Stimulated activated CD4-positive, alpha-beta T cell treated with anti-CD3 and anti-CD28 coated beads, Interleukin-4, amount 100 ng/mL, for 1 hour (primary cell): Measurements from ENCODE around the gene RRP12.
"Not testable (repeated sequence)": the region's sequence is repeated elsewhere in the genome, so short reads cannot be mapped to it uniquely, and the experiment has no call there.

Experiments
- DNase-seq: peaks from one replicate; pipeline ENCODE4 v3.0.0-alpha.2; 2020

RRP12 gene, protein sequence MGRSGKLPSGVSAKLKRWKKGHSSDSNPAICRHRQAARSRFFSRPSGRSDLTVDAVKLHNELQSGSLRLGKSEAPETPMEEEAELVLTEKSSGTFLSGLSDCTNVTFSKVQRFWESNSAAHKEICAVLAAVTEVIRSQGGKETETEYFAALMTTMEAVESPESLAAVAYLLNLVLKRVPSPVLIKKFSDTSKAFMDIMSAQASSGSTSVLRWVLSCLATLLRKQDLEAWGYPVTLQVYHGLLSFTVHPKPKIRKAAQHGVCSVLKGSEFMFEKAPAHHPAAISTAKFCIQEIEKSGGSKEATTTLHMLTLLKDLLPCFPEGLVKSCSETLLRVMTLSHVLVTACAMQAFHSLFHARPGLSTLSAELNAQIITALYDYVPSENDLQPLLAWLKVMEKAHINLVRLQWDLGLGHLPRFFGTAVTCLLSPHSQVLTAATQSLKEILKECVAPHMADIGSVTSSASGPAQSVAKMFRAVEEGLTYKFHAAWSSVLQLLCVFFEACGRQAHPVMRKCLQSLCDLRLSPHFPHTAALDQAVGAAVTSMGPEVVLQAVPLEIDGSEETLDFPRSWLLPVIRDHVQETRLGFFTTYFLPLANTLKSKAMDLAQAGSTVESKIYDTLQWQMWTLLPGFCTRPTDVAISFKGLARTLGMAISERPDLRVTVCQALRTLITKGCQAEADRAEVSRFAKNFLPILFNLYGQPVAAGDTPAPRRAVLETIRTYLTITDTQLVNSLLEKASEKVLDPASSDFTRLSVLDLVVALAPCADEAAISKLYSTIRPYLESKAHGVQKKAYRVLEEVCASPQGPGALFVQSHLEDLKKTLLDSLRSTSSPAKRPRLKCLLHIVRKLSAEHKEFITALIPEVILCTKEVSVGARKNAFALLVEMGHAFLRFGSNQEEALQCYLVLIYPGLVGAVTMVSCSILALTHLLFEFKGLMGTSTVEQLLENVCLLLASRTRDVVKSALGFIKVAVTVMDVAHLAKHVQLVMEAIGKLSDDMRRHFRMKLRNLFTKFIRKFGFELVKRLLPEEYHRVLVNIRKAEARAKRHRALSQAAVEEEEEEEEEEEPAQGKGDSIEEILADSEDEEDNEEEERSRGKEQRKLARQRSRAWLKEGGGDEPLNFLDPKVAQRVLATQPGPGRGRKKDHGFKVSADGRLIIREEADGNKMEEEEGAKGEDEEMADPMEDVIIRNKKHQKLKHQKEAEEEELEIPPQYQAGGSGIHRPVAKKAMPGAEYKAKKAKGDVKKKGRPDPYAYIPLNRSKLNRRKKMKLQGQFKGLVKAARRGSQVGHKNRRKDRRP (N-terminal part only)

DNA sequence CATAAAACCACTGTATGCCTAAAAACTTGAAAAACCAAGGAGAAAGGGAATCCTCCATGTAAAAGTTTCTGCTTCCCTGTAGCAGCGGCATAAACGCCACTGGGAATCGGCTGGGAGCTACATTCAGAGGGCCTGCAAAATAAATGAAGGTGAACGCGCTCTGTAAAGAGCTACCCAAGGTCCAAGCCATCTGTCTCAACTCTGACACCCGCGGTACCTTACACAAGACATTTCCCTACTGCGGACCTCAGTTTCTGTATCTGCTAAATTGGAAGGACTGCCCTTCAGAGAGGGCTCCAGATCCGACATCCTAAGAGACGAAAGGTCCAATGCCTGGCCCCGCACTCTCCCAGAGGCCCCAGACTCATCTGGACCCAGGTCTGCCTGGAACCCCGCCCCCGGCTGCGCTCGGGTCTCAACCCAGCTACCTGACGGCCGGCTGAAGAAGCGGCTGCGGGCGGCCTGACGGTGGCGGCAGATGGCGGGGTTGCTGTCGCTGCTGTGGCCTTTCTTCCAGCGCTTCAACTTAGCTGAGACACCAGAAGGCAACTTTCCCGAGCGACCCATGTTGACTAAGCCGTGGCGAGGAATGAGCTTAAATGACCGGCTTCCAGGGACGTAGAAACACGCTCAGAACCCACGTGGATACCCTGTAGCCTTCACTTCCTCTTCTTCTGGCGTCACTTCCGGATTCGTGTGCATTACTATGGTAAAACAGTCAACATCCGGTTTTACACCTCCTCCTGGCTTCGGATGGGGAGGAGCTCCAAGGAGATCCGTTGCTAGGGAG, at the start of gene RRP12:
RRP12 (minus strand) TSS at position 676 of the 790 bp plus-strand sequence; CDS start at position 567, 109 bp downstream.
- DNase-seq, result peak; percentile 61

DNA sequence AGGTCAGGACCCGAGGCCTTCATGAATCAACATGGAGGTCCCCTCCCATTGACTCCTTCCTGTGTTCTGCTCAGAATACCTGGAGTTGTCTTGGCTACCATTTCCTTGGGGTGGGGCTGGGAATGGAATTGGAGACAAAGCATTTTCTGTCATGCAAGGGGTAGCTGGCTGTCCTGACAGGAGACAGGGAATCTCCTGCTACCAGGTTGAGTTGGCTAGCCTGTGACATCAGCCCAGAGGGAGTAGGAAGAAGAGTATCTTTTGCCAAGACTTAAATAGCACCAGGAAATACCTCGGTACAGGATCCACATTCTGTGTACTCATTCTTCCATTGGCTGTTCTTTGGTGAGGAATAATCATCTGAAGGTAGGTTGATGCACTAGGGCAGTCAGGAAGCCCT, 49.7 kb upstream of the RRP12 start:
- DNase-seq, result no peak

DNA sequence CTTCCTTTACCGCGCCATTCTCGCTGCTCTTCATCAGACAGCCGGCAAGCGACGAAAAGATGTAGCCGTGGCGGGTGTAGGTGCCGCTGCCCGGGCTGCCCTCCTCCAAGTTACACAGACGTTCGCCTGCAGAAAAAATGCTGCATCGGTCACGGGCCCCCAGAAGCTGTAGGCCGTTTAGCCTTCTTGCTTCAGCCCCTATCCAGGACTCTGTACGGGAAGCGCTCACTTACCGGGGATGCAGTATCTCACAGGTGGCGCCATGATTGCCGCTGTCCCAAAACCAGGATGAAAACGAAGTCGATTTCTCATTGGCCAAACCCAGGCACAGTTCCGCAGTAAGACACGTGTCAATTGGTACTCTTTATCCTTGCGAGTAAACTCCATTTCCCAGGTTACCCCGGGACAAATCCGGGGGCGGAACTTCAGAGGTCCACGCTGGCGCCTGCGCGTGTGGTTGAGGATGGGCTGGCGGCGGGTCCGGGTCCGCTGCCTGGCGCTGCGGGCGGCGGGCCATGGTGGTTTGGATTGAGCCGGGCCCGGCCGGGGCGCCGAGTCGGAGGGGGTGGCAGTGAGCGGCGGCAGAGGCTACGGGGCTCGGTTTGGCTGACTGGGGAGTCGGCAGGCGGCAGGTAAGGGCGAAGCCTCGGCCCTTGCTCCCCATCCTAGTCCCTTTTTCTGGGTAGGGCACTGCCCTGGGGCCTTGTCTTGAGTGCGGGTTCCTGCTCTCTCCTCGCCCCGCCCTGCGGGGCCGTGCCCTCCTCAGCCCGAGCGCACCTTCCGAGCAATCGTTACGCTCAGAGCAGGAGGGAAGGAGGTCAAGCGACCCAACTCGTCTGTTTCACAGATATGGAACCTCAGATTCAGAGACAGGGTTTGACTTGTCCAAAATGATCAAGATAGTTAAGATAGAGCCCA, 44.8 kb upstream of the RRP12 start, which contains the start of the genes EXOSC1 and ZDHHC16:
EXOSC1 (minus strand) TSS at position 285 of the 918 bp plus-strand sequence; CDS start at position 264, 21 bp downstream.
ZDHHC16 (plus strand) TSS at position 454 of the 918 bp plus-strand sequence. CDS start 5,501 bp downstream, outside the sequence.
- peak; percentile 90 for DNase-seq

DNA sequence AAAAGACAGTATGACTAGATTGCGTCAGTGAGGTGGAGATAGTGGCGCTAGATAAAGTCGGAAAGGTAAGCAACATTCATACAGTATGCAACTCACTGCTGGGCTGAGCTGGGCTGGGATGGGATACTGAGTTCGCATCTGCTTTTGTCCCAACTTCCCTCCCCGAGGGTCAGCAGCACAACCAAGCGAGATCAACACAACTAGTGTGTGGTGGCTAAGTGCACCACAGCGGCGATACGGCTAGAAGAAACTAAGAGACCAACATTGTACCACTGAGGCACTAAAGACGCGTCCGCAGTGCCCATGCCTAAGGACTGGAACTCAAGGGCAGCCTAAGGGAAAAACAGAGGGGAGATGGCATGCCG, 44.2 kb upstream of the RRP12 start:
- DNase-seq, result no peak

DNA sequence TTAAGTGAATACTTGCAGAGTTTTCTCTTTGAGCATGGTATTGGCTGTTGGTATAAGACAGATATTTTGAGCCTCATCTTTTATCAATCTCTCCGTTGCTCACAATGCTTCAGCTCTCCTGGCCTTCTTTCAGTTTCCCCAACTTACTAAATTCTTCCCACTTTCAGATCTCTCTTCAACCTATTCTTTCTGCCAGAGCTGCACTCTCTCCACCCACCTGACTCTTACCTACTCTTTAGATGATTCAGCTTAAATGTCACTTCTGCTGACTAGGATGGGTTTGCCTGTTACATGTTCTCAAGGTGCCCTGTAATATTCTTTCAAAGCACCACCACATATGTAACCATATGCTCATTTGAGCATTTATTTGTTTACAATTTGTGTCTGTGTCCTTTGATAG, 43.1 kb upstream of the RRP12 start:
- no peak for DNase-seq

DNA sequence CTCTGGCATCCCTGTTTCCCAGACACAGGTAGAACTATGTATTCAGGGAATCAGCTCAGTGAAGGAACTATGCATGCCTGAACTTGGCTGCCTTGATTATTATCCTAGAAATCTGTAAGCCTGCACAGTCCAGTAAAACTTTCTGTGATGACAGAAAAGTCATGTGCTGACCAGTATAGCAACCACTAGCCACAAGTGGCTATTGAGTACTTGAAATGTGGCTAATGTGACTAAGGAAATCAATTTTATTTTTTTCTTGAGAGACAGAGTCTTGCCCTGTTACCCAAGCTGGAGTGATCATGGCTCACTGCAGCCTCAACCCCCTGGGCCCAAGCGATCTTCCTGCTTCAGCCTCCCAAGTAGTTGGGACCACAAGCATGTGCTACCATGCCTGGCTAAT, 41.1 kb upstream of the RRP12 start:
- no peak for DNase-seq

DNA sequence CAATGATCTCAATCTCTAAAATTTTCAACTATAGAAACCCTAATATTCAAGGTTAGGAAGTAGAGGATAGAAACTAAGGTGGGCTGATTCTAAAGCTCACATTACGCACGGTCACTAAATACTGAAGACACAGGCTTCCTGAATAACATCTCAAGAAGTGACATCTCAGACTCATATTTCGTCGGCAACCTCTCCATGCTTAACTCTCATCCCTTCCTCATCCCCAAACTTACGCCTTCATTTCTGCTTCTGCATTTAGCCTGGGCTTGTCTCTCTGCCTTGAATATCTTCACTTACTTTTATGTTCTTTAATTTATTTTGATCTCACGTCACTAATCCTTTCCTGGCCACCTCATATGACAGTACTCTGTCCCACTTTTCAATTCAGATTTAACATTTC, 34.1 kb upstream of the RRP12 start:
- no peak for DNase-seq

DNA sequence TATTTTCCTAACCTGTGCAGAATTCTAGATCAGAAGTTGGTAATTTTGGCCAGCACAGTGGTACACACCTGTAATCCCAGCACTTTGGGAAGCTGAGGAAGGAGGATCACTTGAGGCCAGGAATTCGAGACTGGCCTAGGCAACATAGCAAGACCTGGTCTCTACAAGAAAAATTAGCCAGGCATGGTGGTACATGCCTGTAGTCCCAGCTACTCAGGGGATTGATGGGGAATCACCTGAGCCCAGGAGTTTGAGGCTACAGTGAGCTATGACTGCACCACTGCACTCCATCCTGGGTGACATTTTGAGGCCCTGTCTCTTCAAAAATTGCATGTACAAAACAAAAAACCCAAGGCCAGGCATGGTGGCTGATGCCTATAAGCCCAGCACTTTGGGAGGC, 33.4 kb upstream of the RRP12 start:
- no peak for DNase-seq

DNA sequence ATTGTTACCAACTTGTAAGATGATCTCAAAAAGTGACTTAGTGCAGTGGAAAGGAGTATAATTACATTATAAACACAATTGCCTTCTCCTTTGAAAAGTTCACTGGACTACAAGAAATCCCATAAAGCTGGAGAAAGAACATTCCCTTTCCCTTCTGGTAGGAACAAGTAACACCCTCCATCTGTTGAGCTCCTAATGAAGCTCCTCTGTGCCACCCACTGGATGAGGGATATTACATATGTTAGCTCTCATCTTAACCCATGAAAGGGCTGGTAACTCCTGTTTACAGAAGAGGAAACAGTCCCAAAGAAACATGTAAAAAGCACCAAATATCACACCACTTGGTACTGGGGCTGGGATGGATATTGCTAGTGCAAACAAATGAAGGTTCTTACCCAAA, 32.9 kb upstream of the RRP12 start:
- no peak for DNase-seq

DNA sequence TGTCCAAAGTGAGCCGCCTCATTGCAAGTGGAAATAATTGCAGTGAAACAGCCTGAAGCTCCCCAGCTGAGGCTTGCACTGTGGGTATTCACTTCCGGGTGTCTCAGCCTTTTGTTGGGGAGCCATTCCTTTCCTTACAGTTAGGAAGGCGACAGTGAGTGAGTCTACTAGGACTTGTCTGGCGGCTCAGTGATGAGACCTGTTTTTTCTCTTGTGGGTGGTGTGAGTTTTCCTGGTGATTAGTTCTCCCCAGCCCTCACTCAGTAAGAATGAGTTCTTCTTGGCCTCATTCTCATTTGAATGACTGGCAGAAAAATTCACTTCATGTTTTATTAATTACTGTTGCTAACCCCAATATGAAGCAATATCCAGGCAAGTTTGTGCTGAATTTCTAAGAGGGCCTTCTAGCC, 27.4 kb upstream of the RRP12 start:
- DNase-seq, result peak; percentile 26

DNA sequence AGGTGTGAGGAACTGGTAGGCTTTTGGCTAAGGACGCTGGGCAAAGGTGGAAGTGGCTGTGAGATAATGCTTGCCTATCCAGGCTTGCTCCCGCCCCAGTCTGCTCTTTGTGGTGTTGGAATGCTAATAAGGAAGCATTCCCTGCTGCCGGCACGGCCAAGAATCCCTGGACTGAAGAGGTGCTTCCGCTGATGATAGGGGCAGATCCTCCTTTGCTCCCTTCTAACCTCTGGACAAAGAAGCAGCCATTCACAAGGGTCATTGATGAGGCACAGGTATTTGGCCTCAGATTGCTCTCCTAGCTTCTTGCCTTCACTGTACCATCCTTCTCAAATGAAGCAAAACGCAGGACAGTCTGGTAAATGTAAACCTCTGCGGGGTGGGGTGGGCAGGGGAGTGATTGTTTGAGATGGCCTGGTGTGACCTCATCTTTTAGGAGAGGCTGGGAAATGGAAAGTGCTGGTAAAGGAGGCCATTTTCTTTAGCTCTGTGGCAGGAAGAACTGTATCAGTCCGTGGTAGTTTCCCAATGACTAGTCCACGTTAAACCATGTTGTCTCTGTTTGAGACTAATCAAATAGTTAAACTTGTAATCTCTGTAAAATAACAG, 26.5 kb upstream of the RRP12 start:
- no peak for DNase-seq

DNA sequence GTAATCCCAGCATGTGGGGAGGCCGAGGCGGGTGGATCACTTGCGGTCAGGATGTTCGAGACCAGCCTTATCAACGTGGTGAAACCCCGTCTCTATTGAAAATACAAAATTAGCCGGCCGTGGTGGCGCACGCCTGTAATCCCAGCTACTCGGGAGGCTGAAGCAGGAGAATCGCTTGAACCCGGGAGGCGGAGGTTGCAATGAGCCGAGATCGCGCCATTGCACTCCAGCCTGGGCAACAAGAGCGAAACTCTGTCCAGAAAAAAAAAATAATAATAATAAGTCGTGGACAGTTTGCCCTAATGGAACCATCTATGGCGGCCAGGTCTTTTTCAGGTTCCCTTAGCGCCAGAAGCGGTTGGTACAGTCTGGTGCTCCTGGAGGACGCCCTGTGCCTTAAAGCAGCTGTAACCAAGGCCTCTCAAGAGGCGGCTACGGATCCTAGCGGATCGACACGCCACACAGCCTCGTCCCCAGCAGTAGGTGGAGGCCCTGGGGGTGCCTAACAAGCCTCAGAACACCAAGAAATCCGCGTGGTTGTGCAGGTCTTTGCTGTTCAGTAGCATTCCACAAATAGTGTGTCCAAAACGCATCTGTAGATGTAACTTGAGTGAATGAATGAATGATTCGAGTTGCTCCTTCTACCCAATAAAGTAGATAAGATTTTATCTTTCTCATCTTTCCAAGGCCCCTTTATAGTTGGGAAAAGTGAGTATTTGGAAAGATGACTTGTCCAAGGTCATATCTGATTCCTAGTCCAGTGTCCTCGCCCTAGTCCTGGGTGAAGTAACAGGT, 25.8 kb upstream of the RRP12 start:
- DNase-seq, result peak; percentile 19

DNA sequence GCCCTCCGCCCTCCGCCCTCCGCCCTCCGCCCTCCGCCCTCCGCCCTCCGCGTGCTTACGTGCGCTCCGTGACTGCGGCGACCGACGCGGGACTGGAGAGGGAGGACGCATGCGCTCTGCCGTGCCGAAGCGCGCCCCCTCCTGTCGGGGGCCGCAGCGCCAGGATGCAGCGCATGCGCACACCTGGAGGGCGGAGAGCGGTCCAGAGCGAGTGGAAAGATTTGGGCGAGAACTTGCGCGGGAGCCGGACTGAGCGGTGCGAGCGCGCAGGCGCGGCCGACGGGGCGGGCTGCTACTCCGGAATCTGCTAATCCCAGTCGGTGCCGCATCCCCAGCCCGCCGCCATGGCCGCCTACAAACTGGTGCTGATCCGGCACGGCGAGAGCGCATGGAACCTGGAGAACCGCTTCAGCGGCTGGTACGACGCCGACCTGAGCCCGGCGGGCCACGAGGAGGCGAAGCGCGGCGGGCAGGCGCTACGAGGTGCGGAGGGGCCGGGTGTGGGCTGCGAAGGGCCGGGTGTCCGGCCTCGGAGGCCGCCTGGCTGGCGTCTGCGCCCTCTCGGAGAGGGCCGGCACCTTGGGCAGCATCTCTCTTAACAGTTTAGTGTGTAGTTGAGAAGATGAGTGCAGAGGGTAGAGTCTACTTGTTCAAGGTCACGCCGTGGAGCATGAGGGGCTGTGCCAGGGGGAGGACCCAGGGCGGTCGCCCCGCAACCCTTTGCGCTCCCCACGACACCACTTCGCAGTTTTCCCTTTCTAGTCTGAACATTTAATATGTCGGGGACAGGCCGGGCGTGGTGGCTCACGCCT, 25.0 kb upstream of the RRP12 start, which contains the start of gene PGAM1:
PGAM1 (plus strand) TSS at position 228 of the 812 bp plus-strand sequence; CDS start at position 345, 117 bp downstream.
- DNase-seq, result peak; percentile 94

DNA sequence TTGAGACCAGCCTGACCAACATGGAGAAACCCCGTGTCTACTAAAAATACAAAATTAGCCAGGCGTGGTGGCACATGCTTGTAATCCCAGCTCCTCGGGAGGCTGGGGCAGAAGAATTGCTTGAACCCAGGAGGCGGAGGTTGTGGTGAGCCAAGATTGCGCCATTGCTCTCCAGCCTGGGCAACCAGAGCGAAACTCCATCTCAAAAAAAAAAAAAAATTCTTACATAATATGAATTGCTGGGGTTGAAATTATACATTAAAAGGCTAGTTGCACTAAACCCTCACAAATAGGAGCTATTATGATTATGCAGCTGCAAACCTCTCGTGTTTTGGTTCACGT, 22.6 kb upstream of the RRP12 start:
- DNase-seq, result not testable (repeated sequence)

DNA sequence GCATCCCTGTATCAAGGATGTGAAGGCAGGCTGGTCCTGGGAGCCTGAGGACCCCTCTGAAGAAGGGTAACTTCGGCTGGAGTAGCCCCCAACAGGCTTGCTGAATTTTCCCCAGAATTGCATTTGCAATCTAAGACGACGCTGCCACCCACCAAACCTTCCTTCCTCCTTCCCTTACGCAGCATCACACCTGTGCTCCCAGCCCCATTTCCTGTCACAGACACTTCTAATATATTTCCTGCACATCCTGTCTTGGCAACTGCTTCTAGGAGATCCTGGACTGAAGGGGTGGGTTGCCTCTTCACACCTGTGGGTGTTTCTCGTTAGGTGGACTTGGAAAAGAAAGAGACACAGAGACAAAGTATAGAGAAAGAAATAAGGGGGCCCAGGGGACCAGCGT, 15.4 kb upstream of the RRP12 start:
- no peak for DNase-seq

DNA sequence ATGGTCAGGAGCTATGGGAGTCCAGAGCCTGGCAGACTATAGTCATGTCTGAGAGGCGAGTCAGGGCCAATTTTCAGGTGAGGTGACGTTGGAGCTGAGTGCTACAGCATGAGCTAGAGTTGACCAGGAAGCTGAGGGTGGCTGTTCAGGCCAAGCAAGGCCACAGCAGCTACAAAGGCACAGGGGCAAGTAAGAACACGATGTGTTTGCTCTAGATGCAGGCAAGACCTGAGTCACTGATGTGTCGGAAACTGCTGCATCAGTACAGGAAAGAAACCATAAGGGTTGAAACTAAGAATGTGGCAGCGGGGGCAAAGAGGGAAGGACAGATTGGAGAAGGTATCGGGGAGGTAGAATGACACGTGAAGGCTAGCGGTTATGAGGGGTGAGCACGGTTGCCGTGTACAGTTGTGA, 11.8 kb upstream of the RRP12 start:
- peak; percentile 50 for DNase-seq

DNA sequence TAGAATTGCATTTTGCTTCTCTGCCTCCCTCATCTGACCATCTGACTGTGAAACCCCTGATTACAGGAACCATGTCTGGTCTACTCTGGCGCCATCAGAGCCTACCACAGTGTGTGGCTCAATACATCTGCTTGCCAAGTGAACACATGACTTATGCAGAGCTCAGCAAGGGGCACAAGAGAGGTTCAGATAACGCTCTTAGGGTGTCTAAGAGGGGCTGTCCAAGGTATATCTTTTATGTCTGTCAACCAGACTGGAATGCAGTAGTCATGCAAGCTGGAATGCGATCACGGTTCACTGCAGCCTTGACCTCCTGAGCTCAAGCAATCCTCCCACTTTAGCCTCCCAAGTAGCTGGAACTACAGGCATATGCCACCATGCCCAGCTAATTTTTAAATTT, 10.3 kb upstream of the RRP12 start:
- DNase-seq, result no peak

DNA sequence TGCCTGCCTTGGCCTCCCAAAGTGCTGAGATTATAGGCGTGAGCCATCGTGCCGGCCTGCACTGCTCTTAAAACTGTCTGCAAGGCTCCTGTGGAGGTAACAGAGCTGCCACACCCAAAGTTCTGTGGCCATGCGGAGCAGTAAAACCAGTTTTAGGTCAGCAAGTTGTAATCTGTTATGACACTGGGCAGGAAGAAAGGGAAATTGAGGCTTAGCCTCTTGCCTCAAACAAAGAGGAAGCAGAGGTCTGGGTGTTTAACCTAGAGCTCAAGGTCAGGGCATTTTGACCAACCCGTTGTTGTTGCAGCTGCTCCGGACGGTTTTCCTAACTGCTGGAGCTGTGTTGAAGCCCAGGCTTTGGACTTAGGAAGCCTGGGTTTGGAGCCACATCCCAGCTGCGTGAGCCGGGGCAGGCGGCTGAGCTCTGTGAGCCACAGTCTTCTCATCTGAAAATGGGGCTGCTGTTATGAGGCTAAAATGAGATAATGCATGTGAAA, 7.4 kb upstream of the RRP12 start:
- DNase-seq, result no peak

DNA sequence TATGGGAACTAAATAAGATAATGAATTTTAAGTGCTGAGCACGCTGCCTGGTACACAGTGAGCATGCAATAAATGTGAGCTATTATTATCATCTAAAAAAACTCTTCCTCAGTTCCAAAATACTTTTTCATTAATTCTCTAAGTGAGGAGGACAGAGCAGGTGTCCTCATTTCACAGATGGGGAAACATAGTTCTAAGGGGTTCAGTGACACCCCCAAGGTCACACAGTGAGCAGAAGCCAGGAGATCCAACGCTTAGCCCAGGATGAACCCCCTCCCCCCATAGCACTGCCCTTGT, 6.8 kb upstream of the RRP12 start:
- DNase-seq, result no peak
